DND-41 (cell line): ENCODE data around the gene NDUFA12.

Experiments
- ATAC-seq: fragments of 200-7000 bp; cut with Tn5 transposase; 3 replicates; pipeline ENCODE4 v1.9.1; 2021; ENCODE audit warnings: low read depth; ENCODE audit not compliant: insufficient read depth
- DNase-seq: peaks from one replicate; pipeline ENCODE4 v3.0.0-alpha.2; 2020
- H2AFZ ChIP-seq: 2 replicates; pipeline ENCODE4 v1.6.0; 2012; ENCODE audit warnings: low read depth, low read length
- H3K27ac ChIP-seq: 2 replicates; pipeline ENCODE4 v1.5.1; 2012; ENCODE audit warnings: low read length, inconsistent platforms
- H3K27me3 ChIP-seq: fragments of 200-600 bp; sonication (generic); 2 replicates; pipeline ENCODE4 v1.6.0; 2012; ENCODE audit warnings: low read length, mild to moderate bottlenecking, inconsistent platforms; ENCODE audit not compliant: insufficient read depth, poor library complexity
- H3K36me3 ChIP-seq: 2 replicates; pipeline ENCODE4 v1.5.1; 2012; ENCODE audit warnings: low read length, inconsistent platforms; ENCODE audit not compliant: insufficient read depth
- H3K4me1 ChIP-seq: 2 replicates; pipeline ENCODE4 v1.5.1; 2012; ENCODE audit warnings: mild to moderate bottlenecking, low read length; ENCODE audit not compliant: insufficient read depth
- H3K4me2 ChIP-seq: 2 replicates; pipeline ENCODE4 v1.6.0; 2012; ENCODE audit warnings: mild to moderate bottlenecking, moderate library complexity, low read length, inconsistent platforms; ENCODE audit not compliant: insufficient read depth
- H3K4me3 ChIP-seq, 2 experiments: fragments of 200-600 bp in 1 of 2; shearing (Covaris generic) in 1 of 2; 2 replicates each; pipeline ENCODE4 v1.5.1; 2012 to 2016; ENCODE audit warnings: inconsistent platforms in 2 of 2, low read length in 2 of 2, mild to moderate bottlenecking in 2 of 2, low read depth in 1 of 2, moderate library complexity in 1 of 2
- H3K79me2 ChIP-seq: 2 replicates; pipeline ENCODE4 v1.6.0; 2012; ENCODE audit warnings: low read length, inconsistent platforms; ENCODE audit not compliant: insufficient read depth
- H3K9ac ChIP-seq: 2 replicates; pipeline ENCODE4 v1.6.0; 2012; ENCODE audit warnings: low read depth, mild to moderate bottlenecking, inconsistent platforms, low read length, moderate library complexity
- H3K9me3 ChIP-seq: 2 replicates; pipeline ENCODE4 v1.5.1; 2012; ENCODE audit warnings: low read length, moderate library complexity, mild to moderate bottlenecking, inconsistent platforms; ENCODE audit not compliant: insufficient read depth, severe bottlenecking
- H4K20me1 ChIP-seq: 2 replicates; pipeline ENCODE4 v1.6.0; 2012; ENCODE audit warnings: low read length; ENCODE audit not compliant: insufficient read depth
- CTCF ChIP-seq: IDR thresholded peaks from 2 replicates; pipeline ENCODE4 v1.5.1; 2012; ENCODE audit warnings: borderline replicate concordance, low read length, moderate library complexity, mild to moderate bottlenecking; ENCODE audit not compliant: poor library complexity, severe bottlenecking; ENCODE audit errors: extremely low read depth
- EZH2 ChIP-seq: IDR thresholded peaks from 3 replicates; pipeline ENCODE4 v1.6.1; 2012; ENCODE audit warnings: borderline replicate concordance, low read depth, mild to moderate bottlenecking, moderate library complexity, low read length, inconsistent platforms; ENCODE audit not compliant: severe bottlenecking

NDUFA12 gene

GRCh38 chr12:94965982-94966630 lies 37.4 kb downstream of the NDUFA12 start:
- H3K4me1 ChIP-seq: no peaks in the 10 kb centered on the region
- TF ChIP-seq CTCF (no peak), EZH2 (no peak)
- no peaks in the 10 kb centered on the region for H3K27me3 ChIP-seq
- H3K9ac ChIP-seq: no peak overlapping the region
- no peak overlapping the region for H2AFZ ChIP-seq
- peaks cover 8% of the 10 kb centered on the region; the same call in 1 of the 2 replicates for H3K36me3 ChIP-seq
- H3K27ac ChIP-seq: no peak overlapping the region
- DNase-seq: no peak
- H4K20me1 ChIP-seq: no peaks in the 10 kb centered on the region
- H3K4me3 ChIP-seq: no peak overlapping the region
- no peaks in the 10 kb centered on the region for H3K79me2 ChIP-seq
- ATAC-seq: no peak
- no peaks in the 10 kb centered on the region for H3K9me3 ChIP-seq
- H3K4me2 ChIP-seq: no peak overlapping the region

GRCh38 chr12:94963649-94964048 lies 39.8 kb downstream of the NDUFA12 start:
- H3K36me3 ChIP-seq: no peaks in the 10 kb centered on the region
- H3K27ac ChIP-seq: no peak overlapping the region
- H3K79me2 ChIP-seq: no peaks in the 10 kb centered on the region
- H3K9ac ChIP-seq: no peak overlapping the region
- H4K20me1 ChIP-seq: no peaks in the 10 kb centered on the region
- H3K27me3 ChIP-seq: no peaks in the 10 kb centered on the region
- TF ChIP-seq EZH2: no peak
- TF ChIP-seq CTCF: no peak
- H3K4me2 ChIP-seq: no peak overlapping the region
- no peaks in the 10 kb centered on the region for H3K4me1 ChIP-seq
- ATAC-seq: no peak
- H3K4me3 ChIP-seq: no peak overlapping the region
- no peaks in the 10 kb centered on the region for H3K9me3 ChIP-seq
- no peak for DNase-seq
- H2AFZ ChIP-seq: no peak overlapping the region

GRCh38 chr12:94962670-94963069 lies 40.8 kb downstream of the NDUFA12 start:
- no peaks in the 10 kb centered on the region for H3K27me3 ChIP-seq

More at GRCh38 chr12:94962670-94963069, 40.8 kb downstream of the NDUFA12 start:
- no peaks in the 10 kb centered on the region for H4K20me1 ChIP-seq
- no peak for DNase-seq
- no peaks in the 10 kb centered on the region for H3K36me3 ChIP-seq
- no peaks in the 10 kb centered on the region for H3K79me2 ChIP-seq
- H2AFZ ChIP-seq: no peak overlapping the region
- H3K9me3 ChIP-seq: no peaks in the 10 kb centered on the region
- TF ChIP-seq EZH2: no peak
- no peak for TF ChIP-seq CTCF
- ATAC-seq: no peak
- no peak overlapping the region for H3K27ac ChIP-seq
- H3K4me1 ChIP-seq: no peaks in the 10 kb centered on the region
- H3K4me3 ChIP-seq: no peak overlapping the region
- no peak overlapping the region for H3K4me2 ChIP-seq
- no peak overlapping the region for H3K9ac ChIP-seq
